GM21737 (cell line): Measurements from ENCODE around the gene SLC9A6.
"Not testable (repeated sequence)": the region's sequence is repeated elsewhere in the genome, so short reads cannot be mapped to it uniquely, and the experiment has no call there.

Source experiments
- ATAC-seq: cut with Tn5 transposase; IDR thresholded peaks from one replicate; pipeline ENCODE4 v1.9.1; 2021; ENCODE audit warnings: mild to moderate bottlenecking, moderate library complexity; ENCODE audit not compliant: unreplicated experiment

SLC9A6 gene

DNA sequence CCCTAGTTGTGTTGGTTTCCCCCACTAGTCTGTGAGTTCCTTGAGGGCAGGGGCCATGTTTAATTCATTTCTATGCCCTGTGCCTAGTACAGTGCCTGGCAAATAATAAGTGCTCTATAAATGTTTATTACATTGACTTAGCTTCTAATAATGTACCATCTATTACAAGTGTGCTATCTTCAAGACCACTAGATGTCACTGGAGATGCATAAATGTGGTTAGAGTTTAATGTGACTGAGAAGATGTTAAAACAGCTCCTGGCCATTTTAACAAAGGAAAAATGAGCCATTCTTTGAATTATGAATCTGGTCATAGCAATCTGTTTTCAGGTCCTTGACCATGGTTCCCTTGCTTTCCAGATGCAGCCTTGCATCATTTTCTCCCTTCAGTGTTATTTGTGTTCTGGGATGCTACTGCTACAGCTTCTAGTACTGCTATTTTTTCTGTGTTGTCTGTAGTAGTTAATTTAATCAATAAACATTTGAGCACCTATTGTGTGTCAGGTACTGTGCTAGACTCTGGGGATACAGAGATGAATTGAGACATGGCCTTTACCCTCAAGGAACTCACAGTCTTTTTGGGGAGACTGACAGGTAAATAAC lies 43.2 kb downstream of the SLC9A6 start:
- no peak for ATAC-seq

DNA sequence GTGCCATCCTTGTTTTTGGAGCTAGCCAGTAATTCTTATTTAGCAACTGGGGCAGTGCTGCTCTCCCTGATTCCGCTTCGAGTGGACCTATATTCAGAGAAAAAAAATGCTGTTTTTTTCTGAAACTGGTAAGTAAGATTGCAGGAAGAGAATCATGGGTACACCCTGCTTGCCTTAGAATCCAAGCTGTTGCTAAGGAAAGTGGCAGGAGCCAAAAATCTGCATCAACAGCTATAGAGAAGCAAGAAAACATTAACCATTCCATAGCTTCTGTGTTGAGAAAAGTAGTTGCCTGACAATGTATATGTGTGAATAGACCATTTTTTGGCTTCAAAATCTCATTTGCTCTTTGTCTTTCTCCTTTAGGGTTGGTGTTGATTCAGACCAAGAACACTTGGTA lies 44.5 kb downstream of the SLC9A6 start:
- ATAC-seq = no peak

DNA sequence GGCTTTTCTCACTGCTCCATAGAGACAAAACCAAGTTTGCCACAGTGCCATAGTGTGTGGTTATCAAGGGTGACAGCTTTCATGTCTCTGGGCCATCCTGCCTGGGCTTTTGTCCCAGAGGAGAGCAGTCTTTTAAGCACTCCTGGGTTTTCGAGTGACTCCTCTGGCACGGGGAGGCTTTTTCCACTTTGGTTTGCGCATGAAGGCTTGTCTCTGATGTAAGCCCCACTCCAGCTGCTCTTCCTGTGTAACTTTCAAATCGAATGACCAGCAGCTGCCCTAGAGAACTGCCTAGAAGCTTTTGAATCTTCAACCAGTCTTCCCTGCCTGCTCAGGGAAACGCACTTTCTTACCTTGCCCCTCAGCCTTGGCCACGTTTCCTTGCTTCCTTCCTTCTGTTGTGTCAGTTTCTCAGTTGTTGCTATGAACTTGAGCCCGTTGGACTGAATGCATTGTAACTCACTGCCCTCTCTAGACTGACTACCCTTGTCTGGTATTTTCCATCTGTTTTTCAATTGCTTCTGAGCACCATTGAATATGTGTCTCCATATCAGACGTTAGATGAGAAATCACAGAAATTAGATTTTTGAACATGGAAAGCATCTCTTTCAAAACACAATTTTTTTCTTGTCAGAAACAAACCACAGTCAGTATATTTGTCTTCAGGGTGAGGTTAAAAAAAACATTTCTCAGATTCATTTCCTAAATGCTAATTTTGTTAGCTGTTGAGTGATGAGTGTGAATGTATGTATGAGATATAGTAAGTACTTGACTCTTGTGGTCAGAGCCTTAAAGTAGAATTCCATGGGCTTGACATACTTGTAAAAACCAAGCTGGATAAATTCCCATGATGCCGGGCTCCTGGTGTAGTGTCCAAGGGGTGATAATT lies 45.3 kb downstream of the SLC9A6 start:
- ATAC-seq = no peak

DNA sequence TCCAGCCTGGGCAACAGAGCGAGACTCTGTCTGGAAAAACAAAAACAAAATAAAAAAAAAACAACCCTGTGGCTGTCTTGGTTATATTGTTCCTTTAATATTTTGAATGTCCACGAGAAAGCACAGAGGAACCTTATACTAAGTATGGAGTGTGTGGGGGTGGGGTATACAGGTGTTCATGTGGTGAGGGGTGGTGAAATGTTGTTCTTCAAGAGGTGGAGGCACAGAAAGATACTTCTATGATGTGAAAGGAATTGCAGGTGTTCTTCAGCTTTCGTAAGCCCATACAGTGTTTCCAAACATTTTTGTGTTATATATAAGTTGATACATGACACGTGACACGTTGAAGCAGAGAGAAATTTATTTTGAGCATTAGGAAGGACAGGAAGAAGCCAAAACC lies 46.4 kb downstream of the SLC9A6 start:
- no peak for ATAC-seq

DNA sequence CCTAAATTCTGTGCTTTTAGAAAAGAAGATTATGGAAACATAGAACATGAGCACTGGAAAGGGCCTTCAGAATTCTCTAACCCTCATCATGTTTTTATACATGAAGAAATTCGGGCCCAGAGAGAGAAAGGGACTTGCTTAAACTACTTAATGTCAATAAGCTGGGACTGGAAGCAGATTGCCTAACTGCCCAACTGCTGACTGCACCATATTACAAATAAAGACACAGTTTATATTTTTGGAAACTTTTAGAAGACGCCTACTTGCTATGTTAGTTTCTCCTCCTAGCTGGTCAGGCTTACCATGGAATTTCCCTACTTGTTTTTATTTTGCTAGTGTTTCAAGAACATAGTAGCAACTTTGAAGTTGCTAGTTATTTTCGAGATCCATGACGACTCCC lies 47.1 kb downstream of the SLC9A6 start:
- no peak for ATAC-seq

DNA sequence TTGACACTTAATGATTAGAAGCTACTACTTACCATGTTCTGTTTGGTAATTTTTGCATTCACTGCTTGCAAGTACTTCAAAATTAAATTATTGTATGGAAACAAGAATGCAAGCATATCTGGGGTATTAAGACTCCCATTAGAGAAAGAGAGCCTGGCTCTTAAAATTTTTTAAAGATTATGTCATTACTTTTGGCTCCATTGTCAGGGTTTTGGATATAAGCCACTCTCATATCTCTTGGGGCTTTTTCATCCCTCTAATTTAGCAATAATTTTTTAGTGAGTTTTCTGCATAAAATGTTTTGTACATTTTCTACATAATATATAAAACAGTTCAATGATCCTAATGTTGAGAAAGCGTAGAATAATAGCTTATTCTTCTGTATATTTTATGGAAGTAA lies 49.4 kb downstream of the SLC9A6 start:
- ATAC-seq = no peak

DNA sequence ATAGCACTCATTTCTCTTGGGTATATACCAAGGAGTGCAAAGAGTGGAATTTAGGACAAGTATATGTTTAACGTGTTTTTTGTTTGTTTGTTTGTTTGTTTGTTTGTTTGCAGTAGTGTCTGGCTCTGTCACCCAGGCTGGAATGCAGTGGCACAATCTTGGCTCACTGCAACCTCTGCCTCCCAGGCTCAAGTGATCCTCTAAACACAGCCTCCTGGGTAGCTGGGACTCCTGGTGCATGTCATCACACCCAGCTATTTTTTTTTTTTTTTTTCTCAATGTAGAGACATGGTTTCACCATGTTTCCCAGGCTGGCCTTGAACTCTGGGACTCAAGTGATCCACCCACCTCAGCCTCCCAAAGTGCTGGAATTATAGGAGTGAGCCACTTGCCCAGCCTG lies 50.4 kb downstream of the SLC9A6 start:
- no peak for ATAC-seq

DNA sequence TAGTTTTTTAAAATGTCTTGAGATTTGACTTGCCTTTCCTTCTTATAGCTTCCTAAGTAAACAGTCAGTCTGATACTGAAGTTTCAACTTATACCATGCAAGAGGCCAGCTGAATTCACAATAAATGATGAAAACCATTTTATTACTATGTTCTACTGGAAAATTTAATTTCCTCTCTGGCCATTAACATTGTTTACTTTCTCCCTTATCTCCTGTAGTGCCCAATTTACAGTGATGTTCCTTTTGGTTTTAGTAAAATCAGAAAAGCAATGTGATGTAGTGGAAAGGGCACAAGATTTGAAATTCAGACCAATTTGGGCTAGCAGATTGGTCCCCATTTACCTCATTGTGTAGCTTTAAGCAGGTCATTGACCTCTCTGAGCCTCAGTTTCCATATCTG lies 54.2 kb downstream of the SLC9A6 start:
- ATAC-seq = no peak

DNA sequence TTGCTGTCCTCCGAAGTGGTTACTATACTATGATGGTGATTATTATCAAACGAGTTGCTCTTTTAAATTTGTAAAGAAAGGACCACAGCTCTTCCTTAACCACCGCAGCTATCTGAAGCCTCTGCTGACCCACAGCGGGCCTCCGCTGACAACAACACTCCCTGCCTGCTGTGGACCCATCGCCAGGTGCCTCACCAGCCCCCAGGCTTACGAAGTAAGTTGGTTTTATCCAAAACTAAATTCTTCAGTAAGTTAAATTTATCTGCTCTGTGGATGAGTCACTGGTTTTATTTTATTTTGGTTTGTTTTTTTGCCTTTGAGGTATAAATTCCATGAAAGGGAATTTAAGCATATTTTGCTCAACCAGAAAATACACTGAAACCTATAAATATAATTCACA lies 54.7 kb downstream of the SLC9A6 start:
- no peak for ATAC-seq

DNA sequence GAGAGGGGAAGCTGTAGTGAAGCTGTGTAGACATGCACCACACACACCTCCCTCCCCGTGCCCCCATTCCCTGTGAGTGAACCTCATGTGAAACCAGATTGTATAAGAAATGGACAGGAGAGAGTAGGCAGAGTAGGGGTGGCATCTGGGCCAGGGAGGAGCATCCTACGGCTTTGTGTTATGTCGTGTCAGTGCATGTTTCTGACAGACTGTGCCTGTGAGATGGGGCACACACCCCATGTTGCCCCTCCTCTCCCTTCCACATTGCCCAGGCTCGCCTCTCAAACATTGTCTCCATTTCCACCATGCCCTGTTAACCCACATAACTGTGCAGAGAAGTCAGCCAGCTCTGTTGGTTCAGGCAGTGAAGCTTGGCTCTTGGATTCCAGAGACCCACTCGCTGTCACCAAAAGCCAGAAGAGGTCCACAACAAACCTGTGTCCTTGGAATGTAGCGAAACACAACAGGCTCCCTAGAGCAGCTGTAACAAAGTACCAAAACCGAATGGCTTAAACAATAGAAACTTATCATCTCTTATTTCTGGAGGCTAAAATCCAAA lies 56.1 kb downstream of the SLC9A6 start:
- ATAC-seq = no peak

DNA sequence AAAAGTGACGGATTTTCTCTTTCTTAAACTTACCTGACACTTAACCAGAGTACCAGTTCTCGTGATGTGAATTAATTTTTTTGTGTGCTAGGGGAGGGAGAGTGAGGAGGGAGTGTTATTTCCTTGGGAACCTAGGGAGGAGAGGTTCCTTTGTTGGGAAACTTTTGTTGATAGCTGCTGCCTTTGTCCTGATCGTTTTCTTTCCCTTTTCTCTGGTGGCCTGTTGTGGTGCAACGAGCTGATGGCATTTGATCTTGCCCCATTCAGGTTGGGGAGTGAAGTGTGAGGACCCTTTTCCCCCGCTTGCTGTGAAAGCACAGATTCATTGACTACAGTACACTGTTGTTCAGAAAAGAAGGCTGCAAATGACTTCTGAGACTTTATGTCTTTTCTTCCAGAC lies 59.8 kb downstream of the SLC9A6 start:
- ATAC-seq = no peak

DNA sequence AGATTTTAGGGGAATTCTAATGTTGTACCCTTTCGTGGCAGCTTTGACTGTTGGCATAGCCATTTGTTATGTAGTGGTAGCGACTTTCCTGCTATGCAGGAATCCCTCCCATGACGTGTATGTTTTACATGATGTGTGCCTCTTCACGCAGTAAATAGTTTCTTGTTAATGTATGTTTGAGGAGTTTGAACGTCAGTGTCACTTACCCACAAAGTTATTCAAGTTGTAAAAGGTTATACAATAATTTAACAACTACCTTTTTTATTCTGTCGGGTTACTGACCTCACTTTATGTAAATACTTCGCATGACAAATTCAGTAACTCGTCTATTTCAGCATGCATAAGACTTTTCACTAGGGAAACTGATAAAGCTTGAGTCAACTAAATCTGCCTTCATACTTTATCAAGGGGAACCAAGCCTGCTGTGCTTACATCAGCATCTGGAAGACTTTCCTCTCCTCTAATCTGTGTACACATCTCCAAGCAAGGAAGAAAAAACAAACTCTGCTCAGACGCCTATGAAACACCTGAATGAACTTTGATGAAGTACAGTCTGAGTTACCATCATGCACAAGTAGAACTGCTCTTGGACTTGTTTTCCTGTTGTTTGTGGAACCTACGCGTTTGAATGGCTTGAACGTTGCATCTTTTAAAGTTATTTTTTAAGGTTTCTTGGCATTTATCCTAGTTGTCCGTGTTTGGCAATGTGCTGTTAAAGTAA lies 61.2 kb downstream of the SLC9A6 start:
- ATAC-seq = no peak

DNA sequence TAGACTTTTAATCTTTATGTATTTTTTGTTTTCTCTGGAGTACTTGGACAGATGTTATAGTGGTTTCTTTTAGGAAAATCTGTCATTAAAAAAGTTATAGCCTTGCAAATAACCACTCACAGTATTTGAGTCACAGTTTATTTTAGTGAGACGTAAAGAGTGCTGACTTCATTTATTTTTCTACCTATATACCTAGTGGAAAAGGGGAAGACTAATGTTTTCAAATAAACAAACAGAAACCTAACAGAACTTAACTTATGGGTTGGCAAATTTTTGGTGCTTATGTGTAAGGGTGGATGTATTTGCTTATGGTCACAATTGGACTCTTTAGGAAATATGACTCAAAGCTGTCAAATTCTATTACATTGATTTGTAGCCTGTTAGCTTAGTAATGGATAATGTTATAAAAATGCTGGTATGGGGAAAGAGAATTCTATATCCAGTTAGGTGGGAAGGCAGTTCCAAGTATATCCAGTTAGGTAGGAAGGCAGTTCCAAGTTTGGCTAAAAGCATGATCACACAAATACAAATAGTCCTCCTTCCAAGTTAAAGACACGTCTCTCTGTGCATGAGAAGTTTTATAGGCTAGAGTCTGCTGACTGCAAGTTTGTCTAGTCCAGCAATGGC lies 61.9 kb downstream of the SLC9A6 start:
- ATAC-seq = no peak

DNA sequence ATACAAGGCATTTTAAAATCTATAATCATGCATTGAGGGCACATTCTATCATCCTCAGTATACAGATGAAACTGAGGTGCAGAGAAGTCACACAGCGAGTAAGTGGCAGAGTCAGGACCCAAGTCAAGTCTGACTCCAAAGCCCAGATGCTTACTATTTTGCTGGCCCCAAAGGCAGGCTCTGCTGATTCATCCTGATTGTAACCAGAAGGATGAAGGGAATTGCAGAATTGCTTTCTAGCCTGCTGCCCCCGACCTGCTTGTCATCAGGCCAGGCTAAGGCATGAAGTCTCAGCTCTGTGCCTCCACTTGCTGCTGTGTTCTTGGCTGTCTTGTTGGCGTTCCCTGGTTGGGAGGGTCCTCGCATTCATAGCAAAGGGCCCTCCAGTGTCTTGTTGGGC lies 62.7 kb downstream of the SLC9A6 start:
- ATAC-seq = no peak

DNA sequence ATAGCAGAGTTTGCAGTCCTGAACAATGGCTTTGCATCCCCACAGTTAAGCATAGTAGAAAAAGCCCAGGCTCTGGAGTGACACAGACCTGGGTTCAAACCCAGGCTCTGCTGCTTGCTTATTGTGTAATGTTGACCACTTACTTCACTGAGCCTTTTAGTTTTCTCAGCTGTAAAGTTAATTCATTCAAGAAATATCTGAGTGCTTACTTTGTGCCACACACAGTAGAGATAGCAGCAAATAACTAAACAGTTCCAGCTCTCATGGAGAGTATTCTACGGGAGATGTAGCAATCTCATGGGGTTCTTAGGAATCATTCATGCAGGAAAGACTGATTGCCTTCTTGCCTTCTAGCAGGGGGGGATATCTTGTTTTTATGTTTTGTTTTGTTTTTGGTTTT lies 63.2 kb downstream of the SLC9A6 start:
- no peak for ATAC-seq

DNA sequence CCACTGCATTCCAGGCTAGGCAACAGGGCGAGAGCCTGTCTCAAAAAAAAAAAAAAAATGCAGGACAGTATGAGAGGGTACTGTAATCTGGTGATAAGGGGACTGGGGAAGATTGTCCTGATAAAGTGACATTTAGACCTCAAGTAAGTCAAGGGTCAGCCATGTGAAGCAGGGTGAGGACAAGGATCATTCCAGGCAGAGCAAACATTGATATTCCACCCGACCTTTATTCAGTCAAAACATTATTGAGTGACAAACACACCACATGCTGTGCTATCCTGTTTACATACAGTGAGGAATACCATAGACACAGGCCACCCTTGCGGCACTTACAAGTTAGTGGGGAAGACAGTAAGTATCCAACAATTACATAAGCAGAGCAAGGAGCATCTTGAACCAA lies 64.4 kb downstream of the SLC9A6 start:
- no peak for ATAC-seq

DNA sequence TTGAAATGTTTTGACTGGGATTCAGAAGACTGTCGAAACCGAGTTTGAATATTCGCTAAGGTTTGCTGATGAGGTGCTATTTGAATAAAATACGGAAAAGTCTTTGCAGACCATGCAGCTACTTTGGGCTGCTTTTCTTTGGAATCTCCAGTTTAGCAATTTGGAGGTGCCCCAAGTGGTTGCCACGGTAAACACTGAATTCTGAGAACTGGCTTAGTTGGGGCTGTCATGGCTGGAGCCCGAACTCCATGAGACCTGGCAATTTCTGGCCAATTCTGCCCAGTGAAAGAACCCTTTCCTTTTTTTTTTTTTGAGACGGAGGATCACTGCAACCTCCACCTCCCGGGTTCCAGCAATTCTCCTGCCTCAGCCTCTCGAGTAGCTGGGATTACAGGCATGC lies 65.6 kb downstream of the SLC9A6 start:
- not testable (repeated sequence) for ATAC-seq

DNA sequence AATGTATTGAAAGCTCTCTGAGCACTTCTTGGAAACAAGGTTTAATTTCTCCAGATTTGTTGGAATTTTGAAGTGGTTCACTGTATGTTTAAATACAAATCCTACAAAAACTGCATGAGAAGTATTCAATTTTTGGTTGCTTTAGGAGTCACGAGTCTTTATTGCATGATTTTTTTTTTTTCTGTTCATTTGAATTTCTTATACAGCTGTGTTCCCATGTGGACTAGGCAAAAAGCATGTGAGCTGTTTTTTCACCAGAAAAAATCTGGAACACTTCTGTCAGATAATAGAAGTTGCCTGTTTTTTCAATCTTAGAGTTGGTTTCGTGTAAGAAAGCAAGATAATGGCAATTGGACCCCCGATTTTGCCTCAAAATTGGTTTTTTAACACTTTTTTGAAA lies 66.4 kb downstream of the SLC9A6 start:
- ATAC-seq = no peak

DNA sequence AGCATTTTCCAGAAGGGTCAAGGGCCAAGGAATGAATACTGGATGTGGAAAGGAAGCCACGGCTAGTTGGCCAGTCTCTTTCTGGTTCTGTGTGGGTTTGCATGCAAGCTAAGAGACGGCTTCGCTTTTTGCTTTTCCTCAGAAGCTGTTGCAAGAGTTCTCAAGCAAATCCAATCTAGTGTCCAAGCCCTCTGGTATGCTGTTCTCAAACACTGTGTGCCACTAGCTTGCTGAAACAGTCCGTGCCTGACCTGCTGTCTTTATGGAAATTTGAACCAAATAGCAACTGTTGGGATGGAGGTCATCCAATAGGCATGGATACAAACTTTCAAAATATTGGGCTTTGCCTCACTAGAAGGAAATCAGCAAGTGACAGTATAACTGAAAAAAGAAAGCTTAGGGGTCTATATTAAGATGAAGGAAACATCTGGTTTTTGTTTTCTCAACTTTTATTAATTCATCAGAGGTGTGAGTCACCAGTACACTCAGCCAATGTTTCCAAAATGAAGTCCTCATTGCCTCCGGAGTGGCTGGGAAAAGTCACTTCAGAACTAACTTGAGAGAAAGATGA lies 70.5 kb downstream of the SLC9A6 start:
- no peak for ATAC-seq

DNA sequence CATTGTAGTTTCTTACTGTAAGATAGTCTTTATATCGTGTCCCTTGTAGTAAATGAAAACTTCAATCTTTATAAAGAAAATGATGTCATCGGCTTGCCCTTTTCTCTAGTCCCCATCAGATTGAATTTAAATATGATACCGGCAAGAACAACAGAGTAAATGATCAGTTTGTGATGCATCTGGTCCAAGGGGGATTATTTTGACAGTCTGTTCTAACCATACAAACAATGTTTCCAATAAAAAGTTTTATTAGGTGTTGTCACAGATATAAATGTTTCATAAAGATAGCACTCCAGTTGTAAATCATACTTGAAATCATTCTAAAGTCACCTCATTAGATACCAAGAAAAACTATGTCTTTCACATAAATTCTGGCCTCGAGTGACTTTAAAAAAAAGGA lies 72.3 kb downstream of the SLC9A6 start:
- ATAC-seq = no peak

DNA sequence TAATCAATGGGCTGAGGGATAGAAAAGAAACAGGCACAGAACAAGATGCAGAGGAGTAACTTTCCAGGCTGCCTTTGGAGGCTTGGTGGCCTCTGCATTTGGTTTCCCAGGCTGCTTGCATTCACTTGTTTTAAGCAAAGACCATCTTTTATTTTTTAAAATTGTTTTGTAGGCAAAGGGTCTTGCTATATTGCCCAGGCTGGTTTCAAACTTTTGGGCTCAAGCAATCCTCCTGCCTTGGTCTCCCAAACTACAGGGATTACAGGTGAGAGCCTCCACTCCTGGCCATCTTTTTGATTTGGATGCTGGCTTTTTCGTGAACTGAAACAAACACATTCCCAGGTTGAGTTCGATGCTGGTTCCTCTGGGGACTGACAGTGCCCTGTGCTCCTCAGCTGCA lies 74.1 kb downstream of the SLC9A6 start:
- no peak for ATAC-seq
